ENCODE results near the gene GALNTL6. TPM values are rescaled to one million over a fixed set of nuclear protein-coding genes. Genes with fewer than 3 reads are reported as not detected.
"Not testable (repeated sequence)": the region's sequence is repeated elsewhere in the genome, so short reads cannot be mapped to it uniquely, and the experiment has no call there.

Gene GALNTL6
- total RNA-seq, 4 donors from 2014 or later: 0.30 to 1.3 (median 0.60) TPM

DNA sequence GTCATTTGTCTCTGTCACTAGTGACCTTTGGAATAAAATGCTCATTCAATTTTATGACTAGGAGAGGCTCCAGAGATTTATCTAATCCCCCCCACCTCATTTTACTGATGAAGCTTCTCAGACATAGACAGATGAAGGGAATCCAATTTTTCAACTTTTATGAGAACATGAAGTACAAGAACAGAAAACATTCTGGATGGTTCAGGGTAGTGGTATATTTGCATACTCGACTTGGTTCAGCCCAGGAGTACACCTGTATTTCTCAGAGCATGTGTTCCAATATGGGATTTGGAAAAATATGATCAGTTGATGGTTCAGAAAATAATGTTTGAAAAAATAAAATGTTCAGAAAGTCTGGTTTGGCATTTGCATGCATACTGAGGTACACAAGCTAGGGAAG, 1224.0 kb downstream of the GALNTL6 start:
- DNase-seq (ENCODE audit: low spot score in 2 of 2): no peak

DNA sequence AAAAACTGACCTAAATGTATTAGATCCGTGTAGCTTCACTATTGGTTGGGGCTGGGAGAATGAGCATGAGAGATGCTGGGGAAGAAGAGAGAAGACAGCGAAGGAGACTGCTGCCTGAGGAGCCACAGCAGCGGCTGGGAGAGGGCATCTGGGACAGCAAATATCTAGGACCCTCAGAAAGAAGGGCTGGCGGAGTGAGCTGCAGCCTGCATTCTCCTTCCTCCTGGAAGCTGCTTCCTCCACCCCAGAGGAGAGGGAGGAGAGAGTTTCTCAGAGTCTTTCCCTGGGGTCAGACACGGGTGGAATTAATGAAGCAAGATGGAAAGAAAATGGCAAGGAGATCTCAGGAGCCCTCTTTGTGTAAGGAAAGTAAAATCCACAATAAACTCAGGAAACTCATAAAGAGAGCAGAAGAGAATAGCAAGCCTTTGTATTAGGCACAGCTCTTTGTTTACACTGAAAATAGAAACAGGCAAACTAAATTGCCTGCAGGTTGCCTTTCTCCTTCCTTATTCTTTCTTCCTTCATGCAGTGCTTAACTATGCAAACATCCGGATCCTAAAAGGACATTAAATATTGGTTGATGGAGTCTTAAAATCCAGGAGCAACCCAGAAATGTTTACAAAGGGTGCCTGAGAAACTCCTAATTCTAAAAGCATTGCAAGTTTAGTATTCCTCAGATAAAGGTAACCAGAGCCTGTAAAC, 1225.1 kb downstream of the GALNTL6 start:
- no peak for DNase-seq (ENCODE audit: low spot score in 2 of 2)
- intact Hi-C loops (cut with DNase I; ENCODE audit: low total_unique reads): no loop called here
- H3K4me3 ChIP-seq (ENCODE audit: low read depth, poor library complexity, severe bottlenecking): no peak overlapping the region
- no peak for TF ChIP-seq POLR2A (IDR thresholded peaks at IDR 0.05)
- TF ChIP-seq, protein P1, sequence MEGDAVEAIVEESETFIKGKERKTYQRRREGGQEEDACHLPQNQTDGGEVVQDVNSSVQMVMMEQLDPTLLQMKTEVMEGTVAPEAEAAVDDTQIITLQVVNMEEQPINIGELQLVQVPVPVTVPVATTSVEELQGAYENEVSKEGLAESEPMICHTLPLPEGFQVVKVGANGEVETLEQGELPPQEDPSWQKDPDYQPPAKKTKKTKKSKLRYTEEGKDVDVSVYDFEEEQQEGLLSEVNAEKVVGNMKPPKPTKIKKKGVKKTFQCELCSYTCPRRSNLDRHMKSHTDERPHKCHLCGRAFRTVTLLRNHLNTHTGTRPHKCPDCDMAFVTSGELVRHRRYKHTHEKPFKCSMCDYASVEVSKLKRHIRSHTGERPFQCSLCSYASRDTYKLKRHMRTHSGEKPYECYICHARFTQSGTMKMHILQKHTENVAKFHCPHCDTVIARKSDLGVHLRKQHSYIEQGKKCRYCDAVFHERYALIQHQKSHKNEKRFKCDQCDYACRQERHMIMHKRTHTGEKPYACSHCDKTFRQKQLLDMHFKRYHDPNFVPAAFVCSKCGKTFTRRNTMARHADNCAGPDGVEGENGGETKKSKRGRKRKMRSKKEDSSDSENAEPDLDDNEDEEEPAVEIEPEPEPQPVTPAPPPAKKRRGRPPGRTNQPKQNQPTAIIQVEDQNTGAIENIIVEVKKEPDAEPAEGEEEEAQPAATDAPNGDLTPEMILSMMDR (IDR thresholded peaks at IDR 0.05): no peak
- WGBS, 2 donors: 66 to 70% methylated on average over 6 of the region's 6 CpGs

More for the DNA sequence above, 1224.0 kb downstream of the GALNTL6 start:
- no peak for TF ChIP-seq POLR2A (IDR thresholded peaks at IDR 0.05)
- TF ChIP-seq, protein P1 (IDR thresholded peaks at IDR 0.05): no peak
- no peak overlapping the region for H3K4me3 ChIP-seq (ENCODE audit: low read depth, poor library complexity, severe bottlenecking)
- intact Hi-C loops (cut with DNase I; ENCODE audit: low total_unique reads): no loop called here
- 81 to 94% methylated on average over 1 of the region's 1 CpG for WGBS, 2 donors

DNA sequence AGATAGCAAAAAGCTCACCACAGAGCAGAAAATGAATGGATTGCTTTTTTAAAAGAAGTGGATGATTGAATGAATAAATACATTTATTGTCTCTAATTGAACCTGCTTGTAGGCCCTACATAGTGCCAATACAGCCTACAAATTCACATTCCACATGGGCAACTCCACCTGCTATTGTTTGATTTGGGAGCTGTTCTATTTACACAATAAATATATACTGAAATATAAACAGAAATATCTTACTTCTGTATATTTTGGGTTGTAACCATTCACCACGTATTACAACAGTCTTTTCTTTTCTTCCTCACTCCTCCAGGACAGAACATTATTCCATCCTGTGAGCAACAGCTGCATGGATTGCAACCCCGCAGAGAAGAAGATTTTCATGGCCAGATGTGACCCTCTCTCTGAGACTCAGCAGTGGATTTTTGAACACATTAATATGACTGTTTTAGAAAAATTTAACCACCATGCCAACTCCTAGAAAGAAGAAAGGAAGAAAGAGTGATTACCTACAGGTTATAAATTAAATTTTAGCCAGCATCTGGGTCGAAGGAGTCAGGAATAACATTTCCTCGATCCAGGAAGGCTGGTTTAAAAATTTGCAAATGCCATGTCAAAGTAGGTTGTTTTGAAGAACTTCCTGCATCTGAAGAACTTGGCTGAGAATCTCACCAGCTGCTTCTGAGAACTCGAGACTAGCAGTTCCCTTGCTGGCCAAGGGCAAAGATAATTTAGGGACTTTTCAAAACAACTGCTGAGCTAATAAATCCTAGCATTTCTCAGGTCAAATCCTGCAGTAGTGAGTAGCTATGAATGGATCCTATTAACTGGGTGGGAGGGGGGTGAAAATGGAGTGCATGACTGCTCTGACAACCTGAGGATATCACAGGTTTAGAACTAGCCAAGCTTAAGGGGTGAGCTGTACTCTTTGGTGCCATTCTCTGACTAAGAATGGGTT, 1226.7 kb downstream of the GALNTL6 start:
- 6 to 11% methylated on average over 5 of the region's 5 CpGs for WGBS, 2 donors
- TF ChIP-seq, protein P1 (IDR thresholded peaks at IDR 0.05): no peak
- no peak for TF ChIP-seq POLR2A (IDR thresholded peaks at IDR 0.05)

DNA sequence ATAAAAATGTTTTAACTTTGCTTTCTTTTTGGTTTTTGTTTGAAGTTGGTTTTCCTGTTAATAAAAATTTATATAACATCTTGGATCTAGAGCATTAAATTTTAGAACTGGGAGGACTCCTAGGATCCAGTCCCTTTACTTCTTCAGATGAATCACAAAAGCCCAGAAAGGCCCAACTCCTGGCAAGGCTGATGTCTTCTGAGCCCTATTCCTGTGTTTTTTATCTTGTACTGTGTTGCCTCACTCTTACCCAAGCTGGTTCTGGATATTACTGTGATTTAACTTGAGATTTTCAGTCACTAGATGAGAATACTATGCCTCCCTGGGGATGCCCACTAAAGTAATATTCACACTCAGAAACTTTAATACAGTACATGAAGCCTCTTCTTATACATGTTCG, 1228.3 kb downstream of the GALNTL6 start:
- no peak for DNase-seq (ENCODE audit: low spot score in 2 of 2)
- intact Hi-C loops (cut with DNase I; ENCODE audit: low total_unique reads): no loop called here
- H3K4me3 ChIP-seq (ENCODE audit: low read depth, poor library complexity, severe bottlenecking): no peak overlapping the region
- WGBS, 2 donors: 97 to 100% methylated on average over 1 of the region's 1 CpG
- TF ChIP-seq POLR2A (IDR thresholded peaks at IDR 0.05): no peak
- TF ChIP-seq, protein P1 (IDR thresholded peaks at IDR 0.05): no peak

More for the DNA sequence above, 1226.7 kb downstream of the GALNTL6 start:
- no peak for DNase-seq (ENCODE audit: low spot score in 2 of 2)
- intact Hi-C loops (cut with DNase I; ENCODE audit: low total_unique reads): no loop called here
- no peak overlapping the region for H3K4me3 ChIP-seq (ENCODE audit: low read depth, poor library complexity, severe bottlenecking)

DNA sequence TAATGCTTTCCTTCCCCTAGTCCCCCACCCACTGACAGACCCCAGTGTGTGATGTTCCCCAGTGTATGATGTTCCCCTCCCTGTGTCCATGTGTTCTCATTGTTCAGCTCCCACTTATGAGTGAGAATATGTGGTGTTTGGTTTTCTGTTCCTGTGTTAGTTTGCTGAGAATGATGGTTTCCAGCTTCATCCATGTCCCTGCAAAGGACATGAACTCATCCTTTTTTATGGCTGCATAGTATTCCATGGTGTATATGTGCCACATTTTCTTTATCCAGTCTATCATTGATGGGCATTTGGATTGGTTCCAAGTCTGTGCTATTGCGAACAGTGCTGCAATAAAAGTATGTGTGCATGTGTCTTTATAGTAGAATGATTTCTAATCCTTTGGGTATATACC, 1228.9 kb downstream of the GALNTL6 start:
- DNase-seq (ENCODE audit: low spot score in 2 of 2); intact Hi-C loops (cut with DNase I; ENCODE audit: low total_unique reads); H3K4me3 ChIP-seq (ENCODE audit: low read depth, poor library complexity, severe bottlenecking): not testable (repeated sequence)
- WGBS, 2 donors: 86 to 94% methylated on average over 1 of the region's 1 CpG

DNA sequence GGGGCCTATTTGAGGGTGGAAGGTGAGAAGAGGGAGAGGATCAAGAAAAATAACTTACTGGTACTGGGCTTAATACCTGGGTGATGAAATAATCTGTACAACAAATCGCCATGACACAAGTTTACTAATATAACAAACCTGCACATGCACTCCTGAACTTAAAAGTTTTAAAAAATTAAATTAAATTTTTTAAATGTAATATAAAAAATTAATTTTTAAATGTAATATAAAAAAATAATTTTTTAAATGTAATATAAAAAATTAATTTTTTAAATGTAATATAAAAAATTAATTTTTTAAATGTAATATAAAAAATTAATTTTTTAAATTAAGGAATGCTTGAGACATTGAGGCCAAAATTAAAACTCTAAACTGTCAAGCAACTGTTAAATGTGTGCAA, 1231.1 kb downstream of the GALNTL6 start:
- DNase-seq (ENCODE audit: low spot score in 2 of 2): no peak
- intact Hi-C loops (cut with DNase I; ENCODE audit: low total_unique reads): no loop called here
- no peak overlapping the region for H3K4me3 ChIP-seq (ENCODE audit: low read depth, poor library complexity, severe bottlenecking)
- WGBS, 2 donors: 88 to 98% methylated on average over 1 of the region's 1 CpG
- TF ChIP-seq, protein P1 (IDR thresholded peaks at IDR 0.05): no peak
- TF ChIP-seq POLR2A (IDR thresholded peaks at IDR 0.05): no peak

Measured in lower leg skin (tissue), 4 donors.